Measurements from ENCODE around the gene SPATA2.
"Not testable (repeated sequence)": the region's sequence is repeated elsewhere in the genome, so short reads cannot be mapped to it uniquely, and the experiment has no call there.

Gene SPATA2, protein sequence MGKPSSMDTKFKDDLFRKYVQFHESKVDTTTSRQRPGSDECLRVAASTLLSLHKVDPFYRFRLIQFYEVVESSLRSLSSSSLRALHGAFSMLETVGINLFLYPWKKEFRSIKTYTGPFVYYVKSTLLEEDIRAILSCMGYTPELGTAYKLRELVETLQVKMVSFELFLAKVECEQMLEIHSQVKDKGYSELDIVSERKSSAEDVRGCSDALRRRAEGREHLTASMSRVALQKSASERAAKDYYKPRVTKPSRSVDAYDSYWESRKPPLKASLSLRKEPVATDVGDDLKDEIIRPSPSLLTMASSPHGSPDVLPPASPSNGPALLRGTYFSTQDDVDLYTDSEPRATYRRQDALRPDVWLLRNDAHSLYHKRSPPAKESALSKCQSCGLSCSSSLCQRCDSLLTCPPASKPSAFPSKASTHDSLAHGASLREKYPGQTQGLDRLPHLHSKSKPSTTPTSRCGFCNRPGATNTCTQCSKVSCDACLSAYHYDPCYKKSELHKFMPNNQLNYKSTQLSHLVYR

DNA sequence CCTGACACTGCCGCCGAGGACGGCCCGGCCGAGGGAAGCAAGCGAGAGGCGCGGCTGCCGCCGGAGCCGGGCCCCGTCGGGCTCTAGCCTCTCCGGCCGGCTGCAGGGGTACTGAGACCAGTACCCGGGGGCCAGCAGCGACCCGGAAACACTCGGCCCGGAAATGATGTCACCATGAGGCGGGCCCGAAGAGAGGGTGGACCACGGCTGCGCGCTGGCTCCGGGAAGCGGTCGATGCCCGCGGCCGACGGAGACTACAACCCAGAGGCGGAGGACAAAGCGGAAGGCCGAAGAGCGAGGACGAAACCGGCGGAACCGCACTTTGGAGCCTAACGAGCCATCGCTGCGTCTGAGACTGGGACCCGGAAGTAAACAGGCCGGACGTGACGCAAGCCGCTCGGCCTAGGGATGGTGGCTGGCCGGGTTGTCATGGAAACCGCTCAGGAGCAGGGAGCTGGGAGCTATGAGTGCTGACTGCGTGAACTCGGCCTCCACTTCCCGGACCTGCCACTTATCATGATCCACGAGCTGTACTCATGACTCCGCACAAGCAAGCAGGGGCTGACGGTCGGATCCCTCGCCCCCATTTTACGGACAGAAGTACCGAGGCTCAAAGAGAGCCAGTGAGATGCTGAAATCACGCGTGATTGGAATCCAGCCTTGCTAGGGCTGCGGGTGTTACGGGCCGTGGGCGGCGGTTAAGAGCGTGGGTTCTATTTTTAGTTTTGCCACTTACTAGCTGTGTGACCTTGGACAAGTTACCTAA lies at the start of gene SPATA2:
TSS of gene SPATA2 (minus strand) at position 150 of the 766 bp plus-strand sequence. CDS start 7,039 bp downstream, outside the sequence.
- Mint-ChIP-seq H3K27me3 (no peaks in the 10 kb centered on the region), H3K27ac (peak within 1 kb of the TSS; percentile 100), H3K4me1 (ENCODE audit: low read depth) (peaks cover 41% of the 10 kb centered on the region), H3K4me3 (peak within 1 kb of the TSS; percentile 100), H3K36me3 (ENCODE audit: low read depth) (peaks cover 3% of the 10 kb centered on the region), H3K9me3 (no peaks in the 10 kb centered on the region)

- Mint-ChIP-seq H3K36me3 (ENCODE audit: low read depth) (peaks cover 20% of the 10 kb centered on the region), H3K4me1 (ENCODE audit: low read depth) (peaks cover 18% of the 10 kb centered on the region), H3K27ac (no peak overlapping the region), H3K27me3 (no peaks in the 10 kb centered on the region), H3K9me3 (no peaks in the 10 kb centered on the region), H3K4me3 (no peak overlapping the region)
Observed at GRCh38 chr20:49961413-49961812, 46.1 kb upstream of the SPATA2 start.

- not testable (repeated sequence) for H3K9me3 Mint-ChIP-seq, H3K4me3 Mint-ChIP-seq, H3K27me3 Mint-ChIP-seq
- peaks cover 18% of the 10 kb centered on the region for H3K4me1 Mint-ChIP-seq (ENCODE audit: low read depth)
- H3K27ac Mint-ChIP-seq, result peak overlapping the region; percentile 24
- H3K36me3 Mint-ChIP-seq (ENCODE audit: low read depth), result peaks cover 50% of the 10 kb centered on the region
Observed at GRCh38 chr20:49957089-49957938, 42.0 kb upstream of the SPATA2 start.

- H3K9me3 Mint-ChIP-seq, result no peaks in the 10 kb centered on the region
- H3K27ac Mint-ChIP-seq, result no peak overlapping the region
- no peaks in the 10 kb centered on the region for H3K27me3 Mint-ChIP-seq
- H3K36me3 Mint-ChIP-seq (ENCODE audit: low read depth), result peaks cover 55% of the 10 kb centered on the region
- no peak overlapping the region for H3K4me3 Mint-ChIP-seq
- peaks cover 18% of the 10 kb centered on the region for H3K4me1 Mint-ChIP-seq (ENCODE audit: low read depth)
Observed at GRCh38 chr20:49956689-49957088, 41.4 kb upstream of the SPATA2 start.

DNA sequence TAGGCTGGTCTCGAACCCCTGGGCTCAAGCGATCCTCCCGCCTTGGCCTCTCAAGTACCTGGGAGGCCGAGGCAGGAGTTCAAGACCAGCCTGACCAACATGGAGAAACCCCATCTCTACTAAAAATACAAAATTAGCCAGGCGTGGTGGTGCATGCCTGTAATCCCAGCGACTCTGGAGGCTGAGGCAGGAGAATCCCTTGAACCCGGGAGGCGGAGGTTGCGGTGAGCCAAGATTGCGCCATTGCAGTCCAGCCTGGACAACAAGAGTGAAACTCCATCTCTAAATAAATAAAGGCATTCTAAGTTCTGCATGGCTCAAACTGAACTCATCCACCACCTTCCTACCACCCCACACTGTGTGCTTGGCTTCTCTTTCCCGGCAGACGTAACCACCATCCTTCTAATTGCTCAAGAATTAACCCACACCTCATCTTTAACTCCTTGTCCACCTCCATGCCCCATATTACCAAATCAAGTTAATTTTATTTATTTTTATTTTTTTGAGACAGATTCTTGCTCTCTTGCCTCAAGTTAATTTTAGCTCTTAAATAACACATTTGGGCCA lies 40.6 kb upstream of the SPATA2 start:
- H3K4me1 Mint-ChIP-seq (ENCODE audit: low read depth), result peaks cover 23% of the 10 kb centered on the region
- H3K4me3 Mint-ChIP-seq, H3K9me3 Mint-ChIP-seq, H3K27me3 Mint-ChIP-seq, H3K27ac Mint-ChIP-seq: not testable (repeated sequence)
- peaks cover 57% of the 10 kb centered on the region for H3K36me3 Mint-ChIP-seq (ENCODE audit: low read depth)

- Mint-ChIP-seq H3K27ac (no peak overlapping the region), H3K27me3 (no peaks in the 10 kb centered on the region), H3K9me3 (no peaks in the 10 kb centered on the region), H3K36me3 (ENCODE audit: low read depth) (peaks cover 65% of the 10 kb centered on the region), H3K4me1 (ENCODE audit: low read depth) (peaks cover 27% of the 10 kb centered on the region), H3K4me3 (no peak overlapping the region)
Observed at GRCh38 chr20:49955167-49955566, 39.8 kb upstream of the SPATA2 start.

GRCh38 chr20:49951151-49951550 lies 35.8 kb upstream of the SPATA2 start:
- peaks cover 81% of the 10 kb centered on the region for H3K36me3 Mint-ChIP-seq (ENCODE audit: low read depth)
- peaks cover 17% of the 10 kb centered on the region for H3K4me1 Mint-ChIP-seq (ENCODE audit: low read depth)
- H3K9me3 Mint-ChIP-seq, result no peaks in the 10 kb centered on the region
- peak overlapping the region; percentile 49 for H3K27ac Mint-ChIP-seq
- H3K4me3 Mint-ChIP-seq, result no peak overlapping the region
- no peaks in the 10 kb centered on the region for H3K27me3 Mint-ChIP-seq

GRCh38 chr20:49948809-49949507 lies 33.6 kb upstream of the SPATA2 start:
- Mint-ChIP-seq H3K36me3 (ENCODE audit: low read depth) (peaks cover 85% of the 10 kb centered on the region), H3K27ac (peak overlapping the region; percentile 9), H3K4me1 (ENCODE audit: low read depth) (peaks cover 21% of the 10 kb centered on the region), H3K4me3 (no peak overlapping the region), H3K9me3 (no peaks in the 10 kb centered on the region), H3K27me3 (no peaks in the 10 kb centered on the region)

DNA sequence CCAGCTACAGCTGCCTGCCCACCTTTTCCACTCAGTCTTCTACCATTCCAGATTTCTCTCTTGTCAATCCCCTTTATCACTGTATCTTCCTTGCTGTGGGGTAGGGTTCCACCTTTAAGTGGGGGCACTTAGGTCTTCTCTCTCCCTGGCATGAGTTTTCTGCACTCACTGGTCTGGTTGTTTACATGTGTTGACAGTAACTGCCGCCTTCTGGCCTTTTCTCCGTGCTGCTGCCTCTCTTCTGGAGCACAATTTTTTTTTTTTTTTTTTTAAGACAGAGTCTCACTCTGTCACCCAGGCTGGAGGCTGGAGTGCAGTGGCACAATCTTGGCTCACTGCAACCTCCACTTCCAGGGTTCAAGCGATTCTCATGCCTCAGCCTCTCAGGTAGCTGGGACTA lies 32.8 kb upstream of the SPATA2 start:
- H3K36me3 Mint-ChIP-seq (ENCODE audit: low read depth), result peaks cover 81% of the 10 kb centered on the region
- no peaks in the 10 kb centered on the region for H3K9me3 Mint-ChIP-seq
- peaks cover 21% of the 10 kb centered on the region for H3K4me1 Mint-ChIP-seq (ENCODE audit: low read depth)
- no peaks in the 10 kb centered on the region for H3K27me3 Mint-ChIP-seq
- peak overlapping the region; percentile 56 for H3K27ac Mint-ChIP-seq
- no peak overlapping the region for H3K4me3 Mint-ChIP-seq

- Mint-ChIP-seq H3K4me1 (ENCODE audit: low read depth) (peaks cover 22% of the 10 kb centered on the region), H3K36me3 (ENCODE audit: low read depth) (peaks cover 79% of the 10 kb centered on the region), H3K27me3 (no peaks in the 10 kb centered on the region), H3K4me3 (no peak overlapping the region), H3K9me3 (no peaks in the 10 kb centered on the region), H3K27ac (no peak overlapping the region)
Observed at GRCh38 chr20:49945701-49946477, 30.6 kb upstream of the SPATA2 start.

DNA sequence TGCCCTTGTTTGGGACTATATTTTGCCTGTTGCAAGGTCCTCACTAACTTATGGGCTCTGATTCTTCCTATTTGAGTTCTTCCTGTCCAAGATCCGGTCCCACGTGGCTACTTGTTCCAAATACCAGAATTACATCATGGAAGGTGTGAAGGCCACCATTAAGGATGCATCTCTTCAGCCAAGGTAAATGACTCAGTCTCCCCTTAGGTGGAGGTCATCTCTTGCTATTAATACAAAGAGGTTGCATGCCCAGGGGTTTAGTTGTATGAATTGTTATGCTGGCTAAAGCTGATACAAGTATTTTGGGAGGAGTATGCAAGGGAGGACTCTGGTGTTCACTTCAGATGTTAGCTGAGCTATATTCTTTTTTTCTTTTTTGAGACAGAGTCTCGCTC lies 30.0 kb upstream of the SPATA2 start:
- H3K9me3 Mint-ChIP-seq, result no peaks in the 10 kb centered on the region
- H3K27ac Mint-ChIP-seq, result peak overlapping the region; percentile 4
- H3K27me3 Mint-ChIP-seq, result no peaks in the 10 kb centered on the region
- peaks cover 75% of the 10 kb centered on the region for H3K36me3 Mint-ChIP-seq (ENCODE audit: low read depth)
- peaks cover 21% of the 10 kb centered on the region for H3K4me1 Mint-ChIP-seq (ENCODE audit: low read depth)
- H3K4me3 Mint-ChIP-seq, result no peak overlapping the region

DNA sequence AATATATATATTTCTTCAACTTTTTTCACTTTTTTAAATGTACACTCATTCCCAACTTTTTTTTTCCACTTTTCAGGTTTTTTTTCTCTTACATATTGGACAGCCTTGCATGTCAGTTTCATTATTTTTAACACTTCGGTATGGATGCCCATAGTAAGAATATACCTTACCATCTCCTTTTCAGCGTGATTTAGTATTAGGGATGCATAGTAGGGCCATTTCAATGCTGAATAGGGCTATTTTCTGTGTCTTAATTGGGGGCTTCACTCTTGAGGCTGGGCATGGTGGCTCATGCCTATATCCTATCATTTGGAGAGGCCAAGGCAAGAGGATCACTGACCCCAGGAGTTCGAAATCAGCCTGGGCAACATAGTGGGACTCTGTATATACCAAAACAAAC lies 27.6 kb upstream of the SPATA2 start:
- Mint-ChIP-seq H3K4me3 (no peak overlapping the region), H3K36me3 (ENCODE audit: low read depth) (peaks cover 69% of the 10 kb centered on the region), H3K4me1 (ENCODE audit: low read depth) (peaks cover 34% of the 10 kb centered on the region), H3K27ac (no peak overlapping the region), H3K9me3 (no peaks in the 10 kb centered on the region), H3K27me3 (no peaks in the 10 kb centered on the region)

DNA sequence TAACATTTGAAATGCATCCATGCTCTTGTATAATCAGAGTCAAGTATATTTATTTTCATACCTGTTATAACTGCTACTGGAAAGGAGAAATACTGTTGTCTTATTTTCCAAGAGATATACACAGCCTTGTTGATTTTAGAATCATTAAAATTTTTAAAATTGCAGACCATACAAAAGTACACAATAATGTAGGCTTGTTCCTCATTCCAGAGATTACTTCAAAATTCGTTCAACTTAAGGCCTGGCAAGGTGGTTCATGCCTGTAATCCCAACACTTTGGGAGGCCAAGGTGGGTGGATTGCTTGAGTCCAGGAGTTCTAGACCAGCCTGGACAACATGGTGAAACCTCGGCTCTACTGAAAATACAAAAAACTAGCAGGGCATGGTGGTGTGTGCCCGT lies 27.0 kb upstream of the SPATA2 start:
- no peaks in the 10 kb centered on the region for H3K9me3 Mint-ChIP-seq
- H3K4me1 Mint-ChIP-seq (ENCODE audit: low read depth), result peaks cover 41% of the 10 kb centered on the region
- no peaks in the 10 kb centered on the region for H3K27me3 Mint-ChIP-seq
- no peak overlapping the region for H3K4me3 Mint-ChIP-seq
- H3K27ac Mint-ChIP-seq, result no peak overlapping the region
- peaks cover 64% of the 10 kb centered on the region for H3K36me3 Mint-ChIP-seq (ENCODE audit: low read depth)
